Progenitor cell of endocrine pancreas (in vitro differentiated cells): Measurements from ENCODE around the gene DAAM2. TPM values are rescaled to one million over a fixed set of nuclear protein-coding genes. Genes with fewer than 3 reads are reported as not detected.

Experiments
- DNase-seq: peaks from one replicate; pipeline ENCODE4 v3.0.0; 2021; ENCODE audit warnings: low spot score; ENCODE audit not compliant: unreplicated experiment
- H3K27ac Mint-ChIP-seq: 2 replicates; pipeline ENCODE4 v1.8.0; 2021; ENCODE audit warnings: mild to moderate bottlenecking, moderate library complexity, mixed read lengths
- H3K27me3 Mint-ChIP-seq: 2 replicates; pipeline ENCODE4 v1.8.0; 2021; ENCODE audit warnings: mixed read lengths
- H3K36me3 Mint-ChIP-seq: 2 replicates; pipeline ENCODE4 v1.8.0; 2022; ENCODE audit warnings: mixed read lengths; ENCODE audit not compliant: insufficient read depth
- H3K4me1 Mint-ChIP-seq: 2 replicates; pipeline ENCODE4 v1.8.0; 2021; ENCODE audit warnings: low read depth, mixed read lengths
- H3K4me3 Mint-ChIP-seq: 2 replicates; pipeline ENCODE4 v1.8.0; 2021; ENCODE audit warnings: low read depth, mild to moderate bottlenecking, moderate library complexity, mixed read lengths
- H3K9me3 Mint-ChIP-seq: 2 replicates; pipeline ENCODE4 v1.8.0; 2021; ENCODE audit warnings: low read depth, mixed read lengths
- total RNA-seq: library from RNA; stranded (reverse); gene quantifications from 2 replicates; pipeline ENCODE4 v1.2.1, GENCODE V29; 2021
- TF ChIP-seq, protein P1 (sequence below): fragments of 200-600 bp; sonication (generic); IDR thresholded peaks from one replicate; pipeline ENCODE4 v1.5.0; 2021; ENCODE audit warnings: antibody characterized with exemption, mild to moderate bottlenecking; ENCODE audit not compliant: unreplicated experiment

The DAAM2 gene
- total RNA-seq, 1 donor from 2014 or later: 6.3 TPM

DNA sequence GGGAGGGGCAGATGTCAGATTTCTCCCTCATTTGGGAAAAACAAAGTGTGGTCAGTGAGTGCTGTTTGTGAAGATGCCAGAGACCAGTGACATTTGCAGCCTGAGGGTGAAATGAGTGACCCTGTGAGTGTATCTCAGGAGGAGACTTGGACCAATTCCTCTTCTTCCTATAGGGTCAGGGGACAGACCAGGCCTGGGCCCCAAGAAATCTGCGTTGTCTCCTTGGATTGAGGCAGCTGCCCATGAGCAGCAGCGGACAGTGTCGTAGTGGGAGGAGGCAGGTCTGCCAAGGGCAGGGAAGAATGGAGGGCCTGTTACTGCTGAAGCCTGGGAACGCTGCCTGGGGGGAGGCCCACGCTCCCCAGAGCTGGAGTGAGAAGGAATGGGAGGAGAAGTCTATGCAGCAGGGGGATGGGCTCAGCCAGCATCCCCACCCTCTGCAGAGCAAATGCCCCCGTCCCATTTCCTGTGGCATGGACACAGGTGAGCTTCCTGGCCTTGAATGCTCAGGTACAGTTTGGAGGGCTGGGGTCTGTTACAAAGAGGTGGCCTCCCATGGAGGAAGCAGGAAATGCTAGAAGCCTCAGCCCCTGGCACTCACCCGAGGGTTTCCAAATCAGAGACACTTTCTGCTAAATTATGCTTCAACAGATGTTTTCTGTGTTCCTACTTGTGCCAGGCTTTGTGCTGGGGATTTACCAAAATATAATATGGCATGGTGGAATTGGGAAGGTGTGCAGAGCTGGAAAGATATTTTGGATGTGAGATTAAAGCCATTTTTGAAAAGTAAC is 29.8 kb downstream of the DAAM2 start:
- Mint-ChIP-seq H3K27me3 (peaks cover 3% of the 10 kb centered on the region), H3K4me3 (no peak overlapping the region), H3K9me3 (no peaks in the 10 kb centered on the region), H3K36me3 (no peaks in the 10 kb centered on the region), H3K4me1 (no peaks in the 10 kb centered on the region), H3K27ac (no peak overlapping the region)
- no peak for DNase-seq
- TF ChIP-seq, protein P1, sequence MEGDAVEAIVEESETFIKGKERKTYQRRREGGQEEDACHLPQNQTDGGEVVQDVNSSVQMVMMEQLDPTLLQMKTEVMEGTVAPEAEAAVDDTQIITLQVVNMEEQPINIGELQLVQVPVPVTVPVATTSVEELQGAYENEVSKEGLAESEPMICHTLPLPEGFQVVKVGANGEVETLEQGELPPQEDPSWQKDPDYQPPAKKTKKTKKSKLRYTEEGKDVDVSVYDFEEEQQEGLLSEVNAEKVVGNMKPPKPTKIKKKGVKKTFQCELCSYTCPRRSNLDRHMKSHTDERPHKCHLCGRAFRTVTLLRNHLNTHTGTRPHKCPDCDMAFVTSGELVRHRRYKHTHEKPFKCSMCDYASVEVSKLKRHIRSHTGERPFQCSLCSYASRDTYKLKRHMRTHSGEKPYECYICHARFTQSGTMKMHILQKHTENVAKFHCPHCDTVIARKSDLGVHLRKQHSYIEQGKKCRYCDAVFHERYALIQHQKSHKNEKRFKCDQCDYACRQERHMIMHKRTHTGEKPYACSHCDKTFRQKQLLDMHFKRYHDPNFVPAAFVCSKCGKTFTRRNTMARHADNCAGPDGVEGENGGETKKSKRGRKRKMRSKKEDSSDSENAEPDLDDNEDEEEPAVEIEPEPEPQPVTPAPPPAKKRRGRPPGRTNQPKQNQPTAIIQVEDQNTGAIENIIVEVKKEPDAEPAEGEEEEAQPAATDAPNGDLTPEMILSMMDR: no peak

DNA sequence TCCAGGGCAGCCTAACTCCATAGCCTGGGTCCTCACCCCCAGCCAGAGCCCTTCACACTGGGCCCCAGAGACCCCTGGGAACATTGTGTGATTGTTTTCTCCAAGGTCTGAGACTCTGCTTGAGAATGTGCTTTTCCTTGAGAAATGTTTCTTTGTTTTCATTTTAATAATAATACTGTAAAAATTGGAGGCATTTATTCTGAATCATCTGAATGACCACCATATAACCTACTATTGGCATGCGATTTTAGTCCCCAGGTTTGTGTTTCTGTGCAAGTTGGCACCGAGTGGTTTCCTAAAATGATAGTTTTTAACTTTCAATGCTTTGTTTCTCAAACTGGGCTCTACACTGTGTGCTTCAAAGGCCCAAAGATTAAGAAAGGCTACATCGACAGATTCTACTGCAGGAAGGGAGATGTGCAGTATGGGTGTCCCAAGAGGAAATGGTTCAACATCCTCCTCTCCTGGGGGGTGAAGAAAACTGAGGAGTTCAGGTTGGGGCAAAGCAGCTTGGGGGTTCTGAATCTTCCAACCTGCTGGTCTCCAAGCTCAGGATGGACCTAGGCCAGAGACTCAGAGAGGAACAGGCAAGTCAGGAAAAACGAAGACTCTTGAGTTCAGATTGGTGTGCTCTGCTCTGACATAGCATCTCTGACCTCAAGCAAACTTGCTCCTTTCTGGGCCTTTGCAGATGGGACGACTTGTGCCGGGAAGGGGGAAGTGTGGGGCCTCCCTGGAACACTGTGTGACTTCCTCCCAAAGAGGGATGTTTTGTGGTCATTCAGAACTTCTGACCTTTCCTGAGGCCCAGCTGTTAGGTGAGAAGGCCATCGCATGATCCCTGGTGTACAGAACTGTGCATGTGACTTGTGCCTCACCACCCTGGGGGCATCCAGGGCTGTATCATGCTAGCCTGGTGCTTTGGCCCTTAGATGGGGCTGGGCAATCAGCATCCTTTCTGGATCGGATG is 31.0 kb downstream of the DAAM2 start:
- peaks cover 7% of the 10 kb centered on the region for H3K27me3 Mint-ChIP-seq
- TF ChIP-seq, protein P1: no peak
- no peaks in the 10 kb centered on the region for H3K4me1 Mint-ChIP-seq
- H3K27ac Mint-ChIP-seq: no peak overlapping the region
- no peaks in the 10 kb centered on the region for H3K36me3 Mint-ChIP-seq
- DNase-seq: no peak
- no peak overlapping the region for H3K4me3 Mint-ChIP-seq
- H3K9me3 Mint-ChIP-seq: no peaks in the 10 kb centered on the region

DNA sequence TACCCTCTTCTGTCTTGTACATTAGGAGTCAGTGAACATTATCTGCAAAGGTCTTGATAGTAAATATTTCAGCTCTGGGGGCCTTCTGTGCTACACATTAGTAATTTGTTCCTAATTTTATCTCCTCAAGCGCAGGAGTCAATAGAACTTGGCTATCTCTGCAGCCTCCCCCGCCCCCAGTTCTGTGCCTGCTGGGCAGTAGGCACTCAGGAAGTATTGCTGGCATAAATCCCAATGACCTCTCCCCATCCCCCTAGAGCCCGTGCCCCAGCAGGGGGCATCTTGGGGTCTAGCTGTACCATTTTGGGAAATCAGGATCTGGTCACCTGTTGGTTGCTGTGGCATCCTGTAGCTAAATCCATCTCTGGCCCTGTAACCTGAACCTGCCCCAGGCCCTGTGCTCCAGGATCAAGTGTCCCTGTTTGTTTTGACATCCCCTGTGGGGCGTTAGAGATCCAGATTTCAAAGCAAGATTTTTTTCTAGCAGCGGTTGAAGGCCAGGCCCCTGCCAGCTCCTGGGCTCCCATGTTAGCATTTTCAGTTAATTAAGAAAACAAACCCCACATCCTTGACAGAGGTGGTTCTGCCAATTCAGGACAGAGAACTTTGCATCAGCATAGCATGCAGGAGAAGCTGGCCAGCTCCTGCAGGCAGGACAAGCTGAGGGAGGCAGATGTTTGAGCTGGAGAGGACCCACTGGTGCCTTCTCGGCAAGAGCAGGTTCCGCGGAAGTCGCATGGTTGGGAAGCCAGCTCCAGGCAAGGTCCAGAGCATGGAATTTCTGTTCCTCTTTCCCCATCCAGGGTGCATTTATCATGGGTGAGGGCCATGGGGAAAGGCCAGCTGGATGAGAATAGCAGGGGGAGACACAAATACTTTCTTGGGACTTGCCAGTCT is 32.1 kb downstream of the DAAM2 start:
- Mint-ChIP-seq H3K27me3 (peaks cover 7% of the 10 kb centered on the region), H3K4me3 (no peak overlapping the region), H3K9me3 (no peaks in the 10 kb centered on the region), H3K4me1 (no peaks in the 10 kb centered on the region), H3K27ac (no peak overlapping the region), H3K36me3 (no peaks in the 10 kb centered on the region)
- TF ChIP-seq, protein P1: no peak
- DNase-seq: no peak

DNA sequence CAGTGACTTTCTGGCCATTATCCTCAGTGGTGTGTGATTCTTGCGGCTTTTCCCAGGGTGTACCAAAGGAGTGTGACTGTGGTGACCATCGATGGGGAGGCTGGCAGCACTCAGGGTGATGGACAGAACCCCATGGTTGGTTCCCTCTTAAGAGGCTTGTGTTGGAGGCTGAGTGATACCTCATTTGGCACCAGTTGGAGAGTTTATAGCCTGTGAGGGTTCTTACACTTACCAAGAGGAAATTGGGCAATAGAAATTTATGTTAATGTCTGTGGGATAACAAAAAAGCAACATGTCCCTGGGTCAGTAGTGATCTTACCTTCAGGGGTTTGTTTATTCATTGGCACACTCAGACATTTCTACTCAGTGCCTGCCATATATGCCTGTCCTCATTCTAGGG is 37.2 kb downstream of the DAAM2 start:
- Mint-ChIP-seq H3K4me3 (no peak overlapping the region), H3K27ac (no peak overlapping the region), H3K27me3 (peaks cover 8% of the 10 kb centered on the region), H3K36me3 (no peaks in the 10 kb centered on the region), H3K4me1 (peaks cover 1% of the 10 kb centered on the region), H3K9me3 (no peaks in the 10 kb centered on the region)
- TF ChIP-seq, protein P1: no peak
- DNase-seq: no peak

DNA sequence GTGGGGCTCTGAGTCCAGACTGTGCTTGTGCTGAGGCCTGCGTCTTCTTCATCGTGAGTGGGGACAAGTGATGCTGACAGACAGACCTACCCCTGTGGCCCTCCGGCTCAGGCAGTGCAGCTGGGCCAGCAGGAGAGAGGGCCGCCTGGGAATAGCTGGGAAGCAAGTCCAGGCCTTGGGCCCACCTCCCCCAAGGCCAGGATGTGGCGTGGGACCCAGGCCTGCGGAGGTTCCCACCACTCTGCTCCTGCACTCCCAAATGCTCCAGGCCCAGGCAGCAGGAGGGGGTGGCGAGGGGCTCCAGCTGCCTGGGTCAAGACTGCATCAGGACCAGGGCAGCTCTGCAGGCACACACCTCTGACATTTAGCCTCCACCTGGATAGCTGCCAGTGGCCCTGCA is 38.3 kb downstream of the DAAM2 start:
- Mint-ChIP-seq H3K4me1 (peaks cover 4% of the 10 kb centered on the region), H3K9me3 (no peaks in the 10 kb centered on the region), H3K27ac (no peak overlapping the region), H3K4me3 (no peak overlapping the region), H3K36me3 (no peaks in the 10 kb centered on the region), H3K27me3 (peaks cover 8% of the 10 kb centered on the region)
- TF ChIP-seq, protein P1: no peak
- no peak for DNase-seq
